NT2/D1 (cell line): ENCODE data around the gene NUDT10.

ENCODE experiments used
- SUZ12 ChIP-seq: IDR thresholded peaks from 2 replicates; pipeline ENCODE4 v1.6.1; 2011; ENCODE audit not compliant: insufficient read length, insufficient read depth; ENCODE audit errors: extremely low read depth
- YY1 ChIP-seq: IDR thresholded peaks from 2 replicates; pipeline ENCODE4 v1.6.1; 2011; ENCODE audit not compliant: insufficient read length, insufficient read depth
- ZNF274 ChIP-seq: IDR thresholded peaks from 2 replicates; pipeline ENCODE4 v1.6.1; 2011; ENCODE audit warnings: mild to moderate bottlenecking, low read depth, low read length

- TF ChIP-seq YY1 (no peak), SUZ12 (no peak), ZNF274 (no peak)
Observed at GRCh38 chrX:51296138-51296537, 36.5 kb upstream of the NUDT10 start.
